ENCODE measurements around the gene ERG. TPM values are rescaled to one million over a fixed set of nuclear protein-coding genes. Genes with fewer than 3 reads are reported as not detected.
A peak's percentile ranks its signal among the peaks of the same experiment; 100 is the strongest.

Gene ERG
- total and polyA plus RNA-seq, 2 of the 13 experiments (the other 11 are each of a cell fraction or from before 2014, with no cell fraction given), result not detected

DNA sequence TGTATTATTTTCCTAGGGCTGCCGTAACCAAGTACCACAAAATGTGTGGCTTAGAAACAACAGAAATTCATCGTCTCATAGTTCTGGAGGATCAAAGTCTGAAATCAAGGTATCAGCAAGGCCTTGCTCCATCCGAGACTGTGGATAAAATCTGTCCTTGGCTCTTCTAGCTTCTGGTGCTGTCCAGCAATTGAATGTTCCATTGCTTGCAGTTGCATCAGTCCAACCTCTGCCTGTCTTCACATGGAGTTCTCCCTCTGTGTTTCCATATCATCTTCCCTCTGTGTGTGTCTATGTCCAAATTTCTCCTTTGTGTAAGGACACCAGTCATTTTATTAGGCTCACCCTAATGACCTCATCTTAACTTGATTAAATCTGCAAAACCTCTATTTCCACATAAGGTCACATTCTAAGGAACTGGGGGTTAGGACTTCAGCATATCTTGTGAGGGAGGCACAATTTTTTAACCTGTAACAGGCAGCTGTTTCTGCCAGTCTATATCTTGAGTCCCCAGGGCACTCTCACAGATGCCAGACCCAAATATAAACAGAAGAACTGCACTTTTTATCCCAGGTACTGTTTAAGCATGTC is 84.2 kb downstream of the ERG start:
- POLR2A ChIA-PET, result no interaction called here

More for the DNA sequence above, 84.2 kb downstream of the ERG start:
- H3K4me3 ChIP-seq (replicated peaks in 1 of 3; ENCODE audit: insufficient read depth in 1 of 3, low read depth in 2 of 3, low read length in 3 of 3), result no peak overlapping the region
- no peak overlapping the region for H3K9ac ChIP-seq (ENCODE audit: insufficient read depth, low read depth, low read length)
- no peaks in the 10 kb centered on the region for H3K4me1 ChIP-seq (ENCODE audit: insufficient read depth, low read length)
- H3K27ac ChIP-seq (ENCODE audit: extremely low read length, insufficient read depth, low read length), result no peak overlapping the region
- H3K36me3 ChIP-seq (replicated peaks in 1 of 2; ENCODE audit: control insufficient read depth in 1 of 2, insufficient read depth in 2 of 2, low read length in 2 of 2), result no peaks in the 10 kb centered on the region
- in situ Hi-C loops (cut with HindIII; ENCODE audit: extremely low pct_ligation_motif_present, low pct_unique_long_range_greater_than_20kb), result no loop called here
- H3K9me3 ChIP-seq (ENCODE audit: low read length), result no peaks in the 10 kb centered on the region
- TF ChIP-seq, protein P1, sequence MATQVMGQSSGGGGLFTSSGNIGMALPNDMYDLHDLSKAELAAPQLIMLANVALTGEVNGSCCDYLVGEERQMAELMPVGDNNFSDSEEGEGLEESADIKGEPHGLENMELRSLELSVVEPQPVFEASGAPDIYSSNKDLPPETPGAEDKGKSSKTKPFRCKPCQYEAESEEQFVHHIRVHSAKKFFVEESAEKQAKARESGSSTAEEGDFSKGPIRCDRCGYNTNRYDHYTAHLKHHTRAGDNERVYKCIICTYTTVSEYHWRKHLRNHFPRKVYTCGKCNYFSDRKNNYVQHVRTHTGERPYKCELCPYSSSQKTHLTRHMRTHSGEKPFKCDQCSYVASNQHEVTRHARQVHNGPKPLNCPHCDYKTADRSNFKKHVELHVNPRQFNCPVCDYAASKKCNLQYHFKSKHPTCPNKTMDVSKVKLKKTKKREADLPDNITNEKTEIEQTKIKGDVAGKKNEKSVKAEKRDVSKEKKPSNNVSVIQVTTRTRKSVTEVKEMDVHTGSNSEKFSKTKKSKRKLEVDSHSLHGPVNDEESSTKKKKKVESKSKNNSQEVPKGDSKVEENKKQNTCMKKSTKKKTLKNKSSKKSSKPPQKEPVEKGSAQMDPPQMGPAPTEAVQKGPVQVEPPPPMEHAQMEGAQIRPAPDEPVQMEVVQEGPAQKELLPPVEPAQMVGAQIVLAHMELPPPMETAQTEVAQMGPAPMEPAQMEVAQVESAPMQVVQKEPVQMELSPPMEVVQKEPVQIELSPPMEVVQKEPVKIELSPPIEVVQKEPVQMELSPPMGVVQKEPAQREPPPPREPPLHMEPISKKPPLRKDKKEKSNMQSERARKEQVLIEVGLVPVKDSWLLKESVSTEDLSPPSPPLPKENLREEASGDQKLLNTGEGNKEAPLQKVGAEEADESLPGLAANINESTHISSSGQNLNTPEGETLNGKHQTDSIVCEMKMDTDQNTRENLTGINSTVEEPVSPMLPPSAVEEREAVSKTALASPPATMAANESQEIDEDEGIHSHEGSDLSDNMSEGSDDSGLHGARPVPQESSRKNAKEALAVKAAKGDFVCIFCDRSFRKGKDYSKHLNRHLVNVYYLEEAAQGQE (IDR thresholded peaks at IDR 0.05; ENCODE audit: borderline replicate concordance in 1 of 2, low read depth in 1 of 2, low read length in 2 of 2), result peak in 1 of 2 experiments; percentile 50; a peak in 1 of 4 replicates
- TF ChIP-seq, protein P2, sequence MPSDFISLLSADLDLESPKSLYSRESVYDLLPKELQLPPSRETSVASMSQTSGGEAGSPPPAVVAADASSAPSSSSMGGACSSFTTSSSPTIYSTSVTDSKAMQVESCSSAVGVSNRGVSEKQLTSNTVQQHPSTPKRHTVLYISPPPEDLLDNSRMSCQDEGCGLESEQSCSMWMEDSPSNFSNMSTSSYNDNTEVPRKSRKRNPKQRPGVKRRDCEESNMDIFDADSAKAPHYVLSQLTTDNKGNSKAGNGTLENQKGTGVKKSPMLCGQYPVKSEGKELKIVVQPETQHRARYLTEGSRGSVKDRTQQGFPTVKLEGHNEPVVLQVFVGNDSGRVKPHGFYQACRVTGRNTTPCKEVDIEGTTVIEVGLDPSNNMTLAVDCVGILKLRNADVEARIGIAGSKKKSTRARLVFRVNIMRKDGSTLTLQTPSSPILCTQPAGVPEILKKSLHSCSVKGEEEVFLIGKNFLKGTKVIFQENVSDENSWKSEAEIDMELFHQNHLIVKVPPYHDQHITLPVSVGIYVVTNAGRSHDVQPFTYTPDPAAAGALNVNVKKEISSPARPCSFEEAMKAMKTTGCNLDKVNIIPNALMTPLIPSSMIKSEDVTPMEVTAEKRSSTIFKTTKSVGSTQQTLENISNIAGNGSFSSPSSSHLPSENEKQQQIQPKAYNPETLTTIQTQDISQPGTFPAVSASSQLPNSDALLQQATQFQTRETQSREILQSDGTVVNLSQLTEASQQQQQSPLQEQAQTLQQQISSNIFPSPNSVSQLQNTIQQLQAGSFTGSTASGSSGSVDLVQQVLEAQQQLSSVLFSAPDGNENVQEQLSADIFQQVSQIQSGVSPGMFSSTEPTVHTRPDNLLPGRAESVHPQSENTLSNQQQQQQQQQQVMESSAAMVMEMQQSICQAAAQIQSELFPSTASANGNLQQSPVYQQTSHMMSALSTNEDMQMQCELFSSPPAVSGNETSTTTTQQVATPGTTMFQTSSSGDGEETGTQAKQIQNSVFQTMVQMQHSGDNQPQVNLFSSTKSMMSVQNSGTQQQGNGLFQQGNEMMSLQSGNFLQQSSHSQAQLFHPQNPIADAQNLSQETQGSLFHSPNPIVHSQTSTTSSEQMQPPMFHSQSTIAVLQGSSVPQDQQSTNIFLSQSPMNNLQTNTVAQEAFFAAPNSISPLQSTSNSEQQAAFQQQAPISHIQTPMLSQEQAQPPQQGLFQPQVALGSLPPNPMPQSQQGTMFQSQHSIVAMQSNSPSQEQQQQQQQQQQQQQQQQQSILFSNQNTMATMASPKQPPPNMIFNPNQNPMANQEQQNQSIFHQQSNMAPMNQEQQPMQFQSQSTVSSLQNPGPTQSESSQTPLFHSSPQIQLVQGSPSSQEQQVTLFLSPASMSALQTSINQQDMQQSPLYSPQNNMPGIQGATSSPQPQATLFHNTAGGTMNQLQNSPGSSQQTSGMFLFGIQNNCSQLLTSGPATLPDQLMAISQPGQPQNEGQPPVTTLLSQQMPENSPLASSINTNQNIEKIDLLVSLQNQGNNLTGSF (CRISPR knock-in tag; IDR thresholded peaks at IDR 0.05), result no peak
- TF ChIP-seq, protein P3, sequence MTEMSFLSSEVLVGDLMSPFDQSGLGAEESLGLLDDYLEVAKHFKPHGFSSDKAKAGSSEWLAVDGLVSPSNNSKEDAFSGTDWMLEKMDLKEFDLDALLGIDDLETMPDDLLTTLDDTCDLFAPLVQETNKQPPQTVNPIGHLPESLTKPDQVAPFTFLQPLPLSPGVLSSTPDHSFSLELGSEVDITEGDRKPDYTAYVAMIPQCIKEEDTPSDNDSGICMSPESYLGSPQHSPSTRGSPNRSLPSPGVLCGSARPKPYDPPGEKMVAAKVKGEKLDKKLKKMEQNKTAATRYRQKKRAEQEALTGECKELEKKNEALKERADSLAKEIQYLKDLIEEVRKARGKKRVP (CRISPR knock-in tag; IDR thresholded peaks at IDR 0.05), result peak in 1 of 2 experiments; percentile 61; a peak in 1 of 4 replicates
- no peak overlapping the region for H2AFZ ChIP-seq (ENCODE audit: low read length)
- intact Hi-C loops (cut with micrococcal nuclease; ENCODE audit: unreplicated experiment), result no loop called here
- CTCF ChIA-PET (ENCODE audit: low intra/inter-chr PET ratio, low total read pairs), result no interaction called here
- DNase-seq (ENCODE audit: low spot score) (no peak), ATAC-seq (no peak), FAIRE-seq (no peak)
- H4K20me1 ChIP-seq (ENCODE audit: insufficient read depth, low read length), result no peaks in the 10 kb centered on the region
- no peaks in the 10 kb centered on the region; a peak in 1 of 5 replicates for H3K27me3 ChIP-seq (ENCODE audit: control insufficient read depth in 1 of 2, insufficient read depth in 2 of 2, low read length in 2 of 2)
- no TSS peak for BruUV-seq (replicated peaks)
- no peak overlapping the region for H3K4me2 ChIP-seq (ENCODE audit: low read depth, low read length)
- WGBS (ENCODE audit: low lambda C conversion rate), result 18% methylated on average over 3 of the region's 3 CpGs
- H3K79me2 ChIP-seq (ENCODE audit: insufficient read depth, low read length), result no peaks in the 10 kb centered on the region

Measured in HepG2 (cell line).